H1 (cell line): ENCODE results near the gene UBL4A. TPM values are rescaled to one million over a fixed set of nuclear protein-coding genes. Genes with fewer than 3 reads are reported as not detected.

ENCODE experiments used
- CTCF ChIA-PET: fragments of 300-600 bp; sonication (Branson Sonifier 250); formaldehyde crosslinking; loops from one replicate; lab custom pipeline; 2021; ENCODE audit not compliant: partially characterized antibody; lab: Charles Lee
- POLR2A ChIA-PET: fragments of 300-600 bp; sonication (Branson Sonifier 250); formaldehyde crosslinking; loops from one replicate; lab custom pipeline; 2021; ENCODE audit warnings: inconsistent platforms; ENCODE audit not compliant: partially characterized antibody; lab: Charles Lee
- DNase-seq, 2 experiments: peaks; one replicate each; pipeline versions ENCODE4 v3.0.0 to v3.0.0-alpha.2; 2010 to 2022; ENCODE audit warnings: low spot score in 2 of 2, low read depth in 1 of 2, mixed read lengths in 1 of 2
- FAIRE-seq: peaks from 2 replicates; lab custom pipeline; 2011; peaks lifted over from hg19 to GRCh38; lab: Jason Lieb, UNC
- H2AFZ ChIP-seq: 2 replicates; pipeline ENCODE4 v1.8.1; 2012; ENCODE audit warnings: low read length, inconsistent platforms
- H2AK5ac ChIP-seq: 2 replicates; pipeline ENCODE4 v1.6.1; 2013; ENCODE audit warnings: low read depth, low read length
- H2BK120ac ChIP-seq: replicated peaks from 2 replicates; pipeline ENCODE3; 2013; ENCODE audit warnings: low read depth, low read length, inconsistent platforms
- H2BK12ac ChIP-seq: 2 replicates; pipeline ENCODE4 v1.6.1; 2013; ENCODE audit warnings: low read depth, low read length
- H2BK15ac ChIP-seq: 2 replicates; pipeline ENCODE4 v1.6.1; 2013; ENCODE audit warnings: low read length
- H2BK20ac ChIP-seq: 2 replicates; pipeline ENCODE4 v1.6.1; 2013; ENCODE audit warnings: low read length
- H2BK5ac ChIP-seq: 2 replicates; pipeline ENCODE4 v1.6.1; 2013; ENCODE audit warnings: low read depth, low read length
- H3K14ac ChIP-seq: 2 replicates; pipeline ENCODE4 v1.6.1; 2013; ENCODE audit warnings: inconsistent platforms; ENCODE audit not compliant: insufficient read length
- H3K18ac ChIP-seq: 2 replicates; pipeline ENCODE4 v1.6.1; 2013; ENCODE audit warnings: low read length; ENCODE audit errors: extremely low read depth
- H3K23ac ChIP-seq: 2 replicates; pipeline ENCODE4 v1.6.1; 2013; ENCODE audit warnings: inconsistent platforms; ENCODE audit not compliant: insufficient read length
- H3K23me2 ChIP-seq: 2 replicates; pipeline ENCODE4 v1.6.1; 2013; ENCODE audit warnings: low read depth, low read length
- H3K27ac ChIP-seq: 2 replicates; pipeline ENCODE4 v1.6.1; 2011; ENCODE audit warnings: low read depth, low read length, inconsistent platforms
- H3K27me3 ChIP-seq, 4 experiments: replicated peaks in 1 of 4; 1 replicate in 1 of 4; 2 replicates in 3 of 4; pipeline versions ENCODE4 v1.6.1 to v1.8.1; 2011 to 2013; ENCODE audit warnings: low read length in 3 of 4, mild to moderate bottlenecking in 3 of 4, inconsistent platforms in 2 of 4, mixed read lengths in 2 of 4, moderate library complexity in 1 of 4; ENCODE audit not compliant: control insufficient read depth in 3 of 4, insufficient read depth in 3 of 4; ENCODE audit errors: extremely low read depth in 1 of 4
- H3K36me3 ChIP-seq, 4 experiments: 2 replicates each; pipeline versions ENCODE4 v1.6.1 to v1.8.1; 2011 to 2013; ENCODE audit warnings: mild to moderate bottlenecking in 4 of 4, low read length in 3 of 4, moderate library complexity in 2 of 4, control low read depth in 1 of 4, inconsistent platforms in 1 of 4; ENCODE audit not compliant: insufficient read depth in 4 of 4, control insufficient read depth in 2 of 4
- H3K4ac ChIP-seq: replicated peaks from 2 replicates; pipeline ENCODE3; 2013; ENCODE audit warnings: low read length, low read depth, mixed read lengths, inconsistent platforms; ENCODE audit not compliant: insufficient read length
- H3K4me1 ChIP-seq, 4 experiments: replicated peaks in 1 of 4; 1 replicate in 1 of 4; 2 replicates in 3 of 4; pipeline versions ENCODE4 v1.6.1 to v1.8.1; 2011 to 2013; ENCODE audit warnings: low read length in 3 of 4, inconsistent platforms in 2 of 4, mixed read lengths in 1 of 4; ENCODE audit not compliant: insufficient read depth in 4 of 4, control insufficient read depth in 3 of 4
- H3K4me2 ChIP-seq, 2 experiments: 2 replicates each; pipeline versions ENCODE4 v1.6.1 to v1.8.1; 2011 to 2013; ENCODE audit warnings: low read depth in 2 of 2, low read length in 2 of 2, control low read depth in 1 of 2, inconsistent platforms in 1 of 2, mild to moderate bottlenecking in 1 of 2; ENCODE audit not compliant: insufficient read depth in 1 of 2
- H3K4me3 ChIP-seq, 4 experiments: fragments of 200-600, 300-600 bp in 1 of 4; sonication (generic), shearing (Covaris generic), sonication (Bioruptor Twin) in 1 of 4; 2 replicates each; pipeline versions ENCODE4 v1.5.1 to v1.8.1; 2011 to 2016; ENCODE audit warnings: low read length in 4 of 4, low read depth in 3 of 4, control low read depth in 2 of 4, inconsistent platforms in 2 of 4, mild to moderate bottlenecking in 2 of 4, mixed read lengths in 1 of 4, moderate library complexity in 1 of 4; ENCODE audit not compliant: insufficient read depth in 2 of 4; ENCODE audit errors: extremely low read depth in 1 of 4
- H3K56ac ChIP-seq: replicated peaks from 2 replicates; pipeline ENCODE3; 2013; ENCODE audit warnings: low read depth, mild to moderate bottlenecking, mixed read lengths, low read length, inconsistent platforms; ENCODE audit not compliant: insufficient read length
- H3K79me1 ChIP-seq: 2 replicates; pipeline ENCODE4 v1.6.1; 2013; ENCODE audit warnings: low read depth, low read length, control low read depth
- H3K79me2 ChIP-seq, 2 experiments: 2 replicates each; pipeline versions ENCODE4 v1.6.1 to v1.8.1; 2012 to 2013; ENCODE audit warnings: low read length in 2 of 2, mild to moderate bottlenecking in 2 of 2, inconsistent platforms in 1 of 2; ENCODE audit not compliant: insufficient read depth in 2 of 2, control insufficient read depth in 1 of 2
- H3K9ac ChIP-seq, 4 experiments: replicated peaks in 1 of 4; 1 replicate in 1 of 4; 2 replicates in 3 of 4; pipeline versions ENCODE4 v1.6.1 to v1.8.1; 2011 to 2013; ENCODE audit warnings: low read depth in 3 of 4, low read length in 3 of 4, control low read depth in 2 of 4, mild to moderate bottlenecking in 2 of 4, moderate library complexity in 2 of 4, inconsistent platforms in 1 of 4; ENCODE audit errors: extremely low read depth in 1 of 4
- H3K9me3 ChIP-seq, 2 experiments: 2 replicates each; pipeline versions ENCODE4 v1.6.1 to v1.8.1; 2012 to 2013; ENCODE audit warnings: mild to moderate bottlenecking in 2 of 2, moderate library complexity in 2 of 2, control low read depth in 1 of 2, inconsistent platforms in 1 of 2, low read depth in 1 of 2, low read length in 1 of 2, mixed read lengths in 1 of 2; ENCODE audit not compliant: insufficient read depth in 2 of 2
- H4K20me1 ChIP-seq, 2 experiments: replicated peaks in 1 of 2; 2 replicates each; pipeline versions ENCODE3 to v1.8.1; 2011 to 2013; ENCODE audit warnings: inconsistent platforms in 2 of 2, low read length in 2 of 2, mild to moderate bottlenecking in 1 of 2; ENCODE audit not compliant: insufficient read depth in 2 of 2, control insufficient read depth in 1 of 2
- H4K5ac ChIP-seq: 2 replicates; pipeline ENCODE4 v1.6.1; 2013; ENCODE audit warnings: low read length, low read depth, mixed read lengths, inconsistent platforms; ENCODE audit not compliant: insufficient read length
- H4K8ac ChIP-seq: 2 replicates; pipeline ENCODE4 v1.8.0; 2013; ENCODE audit warnings: mild to moderate bottlenecking, moderate library complexity, low read length, inconsistent platforms; ENCODE audit not compliant: insufficient read depth; ENCODE audit errors: extremely low read depth
- H4K91ac ChIP-seq: replicated peaks from 2 replicates; pipeline ENCODE3; 2013; ENCODE audit warnings: low read length, mixed read lengths, inconsistent platforms; ENCODE audit not compliant: insufficient read length
- POLR2AphosphoS5 ChIP-seq: IDR thresholded peaks from 2 replicates; pipeline ENCODE4 v1.6.1; 2011; ENCODE audit warnings: low read depth, low read length
- SP4 ChIP-seq: IDR thresholded peaks from 2 replicates; pipeline ENCODE4 v1.6.1; 2012; ENCODE audit warnings: low read length, inconsistent platforms
- WGBS, 2 experiments: shearing (Covaris generic) in 1 of 2; methylation state at CpG; one replicate each; pipeline versions ENCODE4 v1.1.6 to v1.1.7; 2013 to 2015; ENCODE audit warnings: low lambda C conversion rate in 2 of 2, mixed read lengths in 2 of 2, inconsistent platforms in 1 of 2, low coverage in 1 of 2, missing lambda C conversion rate in 1 of 2; ENCODE audit not compliant: insufficient replicate concordance in 2 of 2, insufficient coverage in 1 of 2, insufficient read length in 1 of 2; ENCODE audit errors: extremely low coverage in 1 of 2, missing lambda C conversion rate in 1 of 2; 5-methylcytosine and 5-hydroxymethylcytosine counted together
- polyA plus RNA-seq, 7 experiments: library from polyadenylated mRNA; depleted of rRNA in 3 of 7; stranded (reverse) in 5 of 7; unstranded in 2 of 7; fragments of >200 nt in 5 of 7; fragments of 200-250 nt in 2 of 7; gene quantifications; 1 replicate in 5 of 7; 2 replicates in 1 of 7; 4 replicates in 1 of 7; pipeline versions ENCODE4 v1.2.1 to v1.2.3, GENCODE V29; 2011 to 2013; ENCODE audit warnings: missing spikeins in 2 of 7, mixed read lengths in 2 of 7
- total RNA-seq: library from RNA; stranded (reverse); fragmentation: NEBNext Ultra II Directional; extraction: Animal tissue kit (Norgen Biotek cat#: 25700); gene quantifications from 2 replicates; pipeline ENCODE4 v1.2.1, GENCODE V29; 2021

Gene UBL4A
- total and polyA plus RNA-seq, 2 of the 8 experiments (the other 6 are each of a cell fraction or from before 2014, with no cell fraction given), result 23.1 to 31.7 TPM

GRCh38 chrX:154468217-154468616 is 18.2 kb downstream of the UBL4A start:
- Histone ChIP-seq H3K27me3 (no peaks in the 10 kb centered on the region), H3K56ac (no peak overlapping the region), H2BK5ac (no peak overlapping the region), H2BK20ac (no peak overlapping the region), H2AFZ (no peak overlapping the region), H3K9ac (no peak overlapping the region), H3K23me2 (no peaks in the 10 kb centered on the region), H3K9me3 (no peaks in the 10 kb centered on the region), H3K4me2 (no peak overlapping the region), H3K14ac (no peak overlapping the region), H4K91ac (no peak overlapping the region), H3K79me2 (no peaks in the 10 kb centered on the region), H2BK15ac (no peak overlapping the region), H4K8ac (no peak overlapping the region), H4K20me1 (no peaks in the 10 kb centered on the region), H2BK120ac (no peak overlapping the region), H2AK5ac (no peak overlapping the region), H3K18ac (no peak overlapping the region), H3K4me1 (no peaks in the 10 kb centered on the region), H3K27ac (no peak overlapping the region), H3K4me3 (no peak overlapping the region), H3K23ac (no peak overlapping the region), H3K36me3 (peaks cover 0 to 37% (median 5%) of the 10 kb centered on the region in 4 experiments; a peak in 5 of 8 replicates), H3K79me1 (no peaks in the 10 kb centered on the region), H3K4ac (no peak overlapping the region), H4K5ac (no peak overlapping the region), H2BK12ac (no peak overlapping the region)
- WGBS, 2 experiments, result 100% methylated on average over 1 of the region's 23 CpGs; no CpG with 5 or more reads in 1 of the 2 experiments
- FAIRE-seq, result no peak
- CTCF ChIA-PET, result no interaction called here
- POLR2A ChIA-PET, result interaction anchor here (1.1 to 1.2 kb wide), 2 partner anchors 10 kb away, joined by 4 read pairs; partner anchors contain the start of gene PLXNA3
- DNase-seq, result no peak
- no peak for TF ChIP-seq SP4
- TF ChIP-seq POLR2AphosphoS5, result no peak
